Keratinocyte (primary cell): ENCODE measurements around the gene VASN. TPM values are rescaled to one million over a fixed set of nuclear protein-coding genes. Genes with fewer than 3 reads are reported as not detected.

ENCODE experiments used
- DNase-seq: peaks from one replicate; pipeline ENCODE4 v3.0.0-alpha.2; 2011; ENCODE audit warnings: low read depth, missing footprints, low spot score
- FAIRE-seq: peaks from 2 replicates; lab custom pipeline; 2011; peaks lifted over from hg19 to GRCh38; lab: Jason Lieb, UNC
- H2AFZ ChIP-seq: 2 replicates; pipeline ENCODE4 v1.6.0; 2012; ENCODE audit warnings: low read length, control low read depth, inconsistent platforms; ENCODE audit not compliant: control insufficient read depth
- H3K27ac ChIP-seq: 2 replicates; pipeline ENCODE4 v1.5.1; 2011; ENCODE audit warnings: low read length; ENCODE audit not compliant: control insufficient read depth, insufficient read depth
- H3K27me3 ChIP-seq: 3 replicates; pipeline ENCODE4 v1.6.0; 2011; ENCODE audit warnings: low read length; ENCODE audit not compliant: control insufficient read depth, insufficient read depth; ENCODE audit errors: extremely low read depth
- H3K36me3 ChIP-seq, 2 experiments: 2 replicates in 1 of 2; 3 replicates in 1 of 2; pipeline ENCODE4 v1.5.1; 2011; ENCODE audit warnings: low read length in 2 of 2, mild to moderate bottlenecking in 1 of 2; ENCODE audit not compliant: control insufficient read depth in 2 of 2, insufficient read depth in 2 of 2; ENCODE audit errors: extremely low read depth in 1 of 2
- H3K4me1 ChIP-seq: 3 replicates; pipeline ENCODE4 v1.5.1; 2011; ENCODE audit warnings: low read length; ENCODE audit not compliant: control insufficient read depth, insufficient read depth; ENCODE audit errors: extremely low read depth
- H3K4me2 ChIP-seq: 3 replicates; pipeline ENCODE4 v1.6.0; 2011; ENCODE audit warnings: low read depth, low read length; ENCODE audit not compliant: control insufficient read depth, insufficient read depth; ENCODE audit errors: extremely low read depth
- H3K4me3 ChIP-seq, 3 experiments: fragments of 200-600 bp in 1 of 3; sonication (generic) in 1 of 3; 2 replicates in 2 of 3; 3 replicates in 1 of 3; pipeline ENCODE4 v1.5.1; 2011 to 2016; ENCODE audit warnings: low read length in 3 of 3, mild to moderate bottlenecking in 3 of 3, control low read depth in 2 of 3, inconsistent platforms in 1 of 3, low read depth in 1 of 3, mixed read lengths in 1 of 3, mixed run types in 1 of 3, moderate library complexity in 1 of 3; ENCODE audit not compliant: control insufficient read depth in 2 of 3, insufficient read depth in 2 of 3; ENCODE audit errors: extremely low read depth in 1 of 3
- H3K79me2 ChIP-seq: 2 replicates; pipeline ENCODE4 v1.6.0; 2012; ENCODE audit warnings: low read length; ENCODE audit not compliant: control insufficient read depth, insufficient read depth
- H3K9ac ChIP-seq: 3 replicates; pipeline ENCODE4 v1.6.0; 2011; ENCODE audit warnings: low read length; ENCODE audit not compliant: control insufficient read depth, insufficient read depth; ENCODE audit errors: extremely low read depth
- H3K9me1 ChIP-seq: 3 replicates; pipeline ENCODE4 v1.6.0; 2011; ENCODE audit warnings: low read length; ENCODE audit not compliant: control insufficient read depth, insufficient read depth; ENCODE audit errors: extremely low read depth
- H3K9me3 ChIP-seq: 2 replicates; pipeline ENCODE4 v1.5.1; 2012; ENCODE audit warnings: low read depth, low read length; ENCODE audit not compliant: control insufficient read depth
- H4K20me1 ChIP-seq: 3 replicates; pipeline ENCODE4 v1.6.0; 2011; ENCODE audit warnings: low read length; ENCODE audit not compliant: control insufficient read depth, insufficient read depth; ENCODE audit errors: extremely low read depth
- EZH2 ChIP-seq: IDR thresholded peaks from one replicate; pipeline ENCODE4 v1.6.1; 2012; ENCODE audit warnings: inconsistent platforms, mild to moderate bottlenecking, low read length, moderate library complexity
- dilution Hi-C: fragments of 300-500 bp; cut with MboI; formaldehyde crosslinking; loops from one replicate; pipeline ENCODE4 v1.7.0; 2020; ENCODE audit warnings: low sequenced_read_pairs; ENCODE audit not compliant: extremely low pct_ligation_motif_present
- polyA plus RNA-seq, 5 experiments: library from polyadenylated mRNA; depleted of rRNA in 3 of 5; stranded (reverse) in 3 of 5; stranded (forward) in 1 of 5; unstranded in 1 of 5; fragments of >200 nt; gene quantifications; 1 replicate in 1 of 5; 2 replicates in 3 of 5; 3 replicates in 1 of 5; pipeline versions ENCODE4 v1.2.1 to v1.2.3, GENCODE V29; 2011 to 2012; ENCODE audit warnings: missing spikeins in 2 of 5, low read depth in 1 of 5, low replicate concordance in 1 of 5
- TF ChIP-seq, protein P1 (sequence below), 3 experiments: IDR thresholded peaks in 1 of 3; conservative IDR thresholded peaks in 1 of 3; optimal IDR thresholded peaks in 1 of 3; 2 replicates in 2 of 3; 3 replicates in 1 of 3; pipeline versions ENCODE3 to v1.5.1; 2011; ENCODE audit warnings: low read length in 3 of 3, mild to moderate bottlenecking in 3 of 3, moderate library complexity in 2 of 3, control low read depth in 1 of 3, inconsistent platforms in 1 of 3; ENCODE audit not compliant: insufficient read depth in 2 of 3; ENCODE audit errors: extremely low read depth in 1 of 3

Gene VASN
- polyA plus RNA-seq, 1 donor (not counting 4 experiments of a cell fraction or from before 2014, with no cell fraction given): 0.37 TPM

DNA sequence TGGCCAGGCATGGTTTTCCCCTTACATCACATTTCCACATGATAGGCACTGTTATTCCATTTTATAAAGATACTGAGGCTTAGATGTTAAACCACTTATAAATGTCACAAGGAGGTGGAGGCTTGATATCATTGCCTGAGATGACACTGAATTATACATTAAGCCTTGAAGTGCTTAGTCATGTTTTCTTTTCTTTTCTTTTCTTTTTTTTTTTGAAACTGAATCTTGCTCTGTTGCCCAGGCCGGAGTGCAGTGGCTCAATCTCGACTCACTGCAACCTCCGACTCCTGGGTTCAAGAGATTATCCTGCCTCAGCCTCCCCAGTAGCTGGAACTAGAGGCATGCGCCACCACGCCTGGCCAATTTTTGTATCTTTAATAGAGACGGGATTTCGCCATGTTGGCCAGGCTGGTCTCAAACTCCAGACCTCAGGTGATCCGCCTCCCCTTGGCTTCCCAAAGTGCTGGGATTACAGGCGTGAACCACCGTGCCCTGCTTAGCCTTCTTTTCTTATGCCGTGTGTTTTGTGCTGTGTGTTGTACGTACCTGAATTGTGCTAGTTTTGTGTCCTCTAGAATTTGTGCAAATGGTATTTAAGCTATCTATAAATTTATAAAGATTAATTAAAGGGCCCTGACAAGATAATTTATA is 55.2 kb downstream of the VASN start:
- DNase-seq (no peak), FAIRE-seq (no peak)
- peak overlapping the region; percentile 91 to 99 (median 95) for H3K4me3 ChIP-seq
- peaks cover 21% of the 10 kb centered on the region for H3K4me1 ChIP-seq
- peak overlapping the region; percentile 99 for H3K4me2 ChIP-seq
- no peaks in the 10 kb centered on the region for H3K9me3 ChIP-seq
- no peak overlapping the region for H2AFZ ChIP-seq
- H3K36me3 ChIP-seq: peaks cover 3 to 9% of the 10 kb centered on the region in 2 experiments
- H3K27ac ChIP-seq: peak overlapping the region; percentile 99
- no peaks in the 10 kb centered on the region for H4K20me1 ChIP-seq
- TF ChIP-seq EZH2: no peak
- TF ChIP-seq, protein P1, sequence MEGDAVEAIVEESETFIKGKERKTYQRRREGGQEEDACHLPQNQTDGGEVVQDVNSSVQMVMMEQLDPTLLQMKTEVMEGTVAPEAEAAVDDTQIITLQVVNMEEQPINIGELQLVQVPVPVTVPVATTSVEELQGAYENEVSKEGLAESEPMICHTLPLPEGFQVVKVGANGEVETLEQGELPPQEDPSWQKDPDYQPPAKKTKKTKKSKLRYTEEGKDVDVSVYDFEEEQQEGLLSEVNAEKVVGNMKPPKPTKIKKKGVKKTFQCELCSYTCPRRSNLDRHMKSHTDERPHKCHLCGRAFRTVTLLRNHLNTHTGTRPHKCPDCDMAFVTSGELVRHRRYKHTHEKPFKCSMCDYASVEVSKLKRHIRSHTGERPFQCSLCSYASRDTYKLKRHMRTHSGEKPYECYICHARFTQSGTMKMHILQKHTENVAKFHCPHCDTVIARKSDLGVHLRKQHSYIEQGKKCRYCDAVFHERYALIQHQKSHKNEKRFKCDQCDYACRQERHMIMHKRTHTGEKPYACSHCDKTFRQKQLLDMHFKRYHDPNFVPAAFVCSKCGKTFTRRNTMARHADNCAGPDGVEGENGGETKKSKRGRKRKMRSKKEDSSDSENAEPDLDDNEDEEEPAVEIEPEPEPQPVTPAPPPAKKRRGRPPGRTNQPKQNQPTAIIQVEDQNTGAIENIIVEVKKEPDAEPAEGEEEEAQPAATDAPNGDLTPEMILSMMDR (optimal IDR thresholded peaks at IDR 0.05 in 1 of 3, IDR thresholded peaks at IDR 0.05 in 1 of 3, conservative IDR thresholded peaks at IDR 0.05 in 1 of 3; ENCODE audit: extremely low read depth in 1 of 3, insufficient read depth in 2 of 3, low read length in 3 of 3): no peak
- no peaks in the 10 kb centered on the region for H3K9me1 ChIP-seq
- dilution Hi-C loops: no loop called here
- peaks cover 55% of the 10 kb centered on the region for H3K79me2 ChIP-seq
- no peaks in the 10 kb centered on the region for H3K27me3 ChIP-seq
- peak overlapping the region; percentile 94 for H3K9ac ChIP-seq

DNA sequence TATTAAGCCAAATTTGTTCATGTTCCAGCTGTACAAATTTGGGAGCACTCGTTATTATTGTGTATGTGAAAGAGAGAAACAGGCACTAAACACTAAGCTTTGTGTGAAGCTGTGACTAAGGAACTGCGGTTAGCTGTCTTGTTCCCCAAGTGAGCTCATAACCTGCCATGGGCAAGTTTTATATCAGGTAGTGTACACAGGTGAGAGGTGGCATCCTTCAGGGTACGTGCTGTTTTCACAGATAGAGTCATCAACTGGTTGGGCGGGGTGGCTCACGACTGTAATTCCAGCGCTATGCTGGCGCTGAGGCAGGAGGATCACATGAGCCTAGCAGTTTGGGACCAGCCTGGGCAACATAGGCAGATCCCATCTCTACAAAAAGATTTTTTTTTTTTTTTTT is 56.9 kb downstream of the VASN start:
- Histone ChIP-seq H3K27ac (peak overlapping the region; percentile 73), H3K9ac (peak overlapping the region; percentile 33), H3K4me2 (peak overlapping the region; percentile 27), H3K9me1 (no peaks in the 10 kb centered on the region), H3K36me3 (peaks cover 3 to 14% of the 10 kb centered on the region in 2 experiments), H3K79me2 (peaks cover 63% of the 10 kb centered on the region), H3K27me3 (no peaks in the 10 kb centered on the region), H4K20me1 (no peaks in the 10 kb centered on the region), H3K9me3 (no peaks in the 10 kb centered on the region), H3K4me1 (peaks cover 21% of the 10 kb centered on the region), H3K4me3 (no peak overlapping the region), H2AFZ (no peak overlapping the region)
- dilution Hi-C loops: no loop called here
- peak; percentile 81 for DNase-seq
- no peak for TF ChIP-seq EZH2
- TF ChIP-seq, protein P1 (optimal IDR thresholded peaks at IDR 0.05 in 1 of 3, IDR thresholded peaks at IDR 0.05 in 1 of 3, conservative IDR thresholded peaks at IDR 0.05 in 1 of 3; ENCODE audit: extremely low read depth in 1 of 3, insufficient read depth in 2 of 3, low read length in 3 of 3): no peak
- no peak for FAIRE-seq
